SK-N-SH (cell line): ENCODE results near the gene PRR11. TPM values are rescaled to one million over a fixed set of nuclear protein-coding genes. Genes with fewer than 3 reads are reported as not detected.

ENCODE experiments used
- CTCF ChIA-PET: fragments of 300-600, 350-600 bp; formaldehyde crosslinking; extraction: SDS; loops from one replicate; lab custom pipeline; 2021; lab: Yijun Ruan, JAX
- POLR2A ChIA-PET: fragments of 350-600 bp; sonication (Branson Sonifier 250); formaldehyde crosslinking; extraction: SDS; loops from one replicate; lab custom pipeline; 2020; ENCODE audit warnings: antibody characterized with exemption, inconsistent platforms; lab: Yijun Ruan, JAX
- DNase-seq: peaks from one replicate; pipeline ENCODE4 v3.0.0; 2012
- H2AFZ ChIP-seq: fragments of 200-600 bp; sonication (generic); 2 replicates; pipeline ENCODE4 v1.8.1; 2016; ENCODE audit warnings: antibody characterized with exemption, mild to moderate bottlenecking, low read depth
- H3F3A ChIP-seq: fragments of 200-600 bp; sonication (generic); replicated peaks from 2 replicates; pipeline ENCODE3; 2016; ENCODE audit warnings: antibody characterized with exemption, mild to moderate bottlenecking; ENCODE audit not compliant: insufficient read depth
- H3K27ac ChIP-seq, 2 experiments: fragments of 200-500 bp in 1 of 2; fragments of 200-600 bp in 1 of 2; sonication (Bioruptor generic) in 1 of 2; sonication (generic), shearing (Covaris generic) in 1 of 2; 2 replicates each; pipeline versions ENCODE4 v1.5.1 to v1.6.1; 2014 to 2016; ENCODE audit warnings: low read depth in 2 of 2, inconsistent platforms in 1 of 2, low read length in 1 of 2, mild to moderate bottlenecking in 1 of 2, mixed read lengths in 1 of 2
- H3K27me3 ChIP-seq: fragments of 200-600 bp; sonication (generic), shearing (Covaris generic); 2 replicates; pipeline ENCODE4 v1.6.1; 2016; ENCODE audit warnings: mixed run types; ENCODE audit not compliant: insufficient read depth
- H3K36me3 ChIP-seq, 2 experiments: fragments of 200-500 bp in 1 of 2; fragments of 200-600 bp in 1 of 2; sonication (Bioruptor generic) in 1 of 2; sonication (generic) in 1 of 2; replicated peaks in 1 of 2; 2 replicates each; pipeline versions ENCODE3 to v1.5.1; 2014 to 2016; ENCODE audit warnings: low read length in 1 of 2, mild to moderate bottlenecking in 1 of 2; ENCODE audit not compliant: insufficient read depth in 2 of 2, control insufficient read depth in 1 of 2
- H3K4me1 ChIP-seq, 2 experiments: fragments of 200-500 bp in 1 of 2; fragments of 200-600 bp in 1 of 2; sonication (Bioruptor generic) in 1 of 2; sonication (generic), shearing (Covaris generic) in 1 of 2; 2 replicates each; pipeline versions ENCODE4 v1.5.1 to v1.6.1; 2014 to 2016; ENCODE audit warnings: low read depth in 1 of 2, low read length in 1 of 2, mixed run types in 1 of 2; ENCODE audit not compliant: insufficient read depth in 2 of 2, control insufficient read depth in 1 of 2
- H3K4me2 ChIP-seq: fragments of 200-600 bp; sonication (generic), shearing (Covaris generic); 2 replicates; pipeline ENCODE4 v1.6.1; 2017; ENCODE audit warnings: mixed run types
- H3K4me3 ChIP-seq, 2 experiments: fragments of 200-500 bp in 1 of 2; fragments of 200-600 bp in 1 of 2; sonication (Bioruptor generic) in 1 of 2; sonication (generic), shearing (Covaris generic) in 1 of 2; 2 replicates each; pipeline versions ENCODE4 v1.5.1 to v1.8.1; 2014 to 2016; ENCODE audit warnings: low read depth in 2 of 2, inconsistent platforms in 1 of 2, low read length in 1 of 2, mild to moderate bottlenecking in 1 of 2, mixed read lengths in 1 of 2, moderate library complexity in 1 of 2
- H3K79me2 ChIP-seq: fragments of 200-600 bp; sonication (generic); 2 replicates; pipeline ENCODE4 v1.8.1; 2017; ENCODE audit warnings: mild to moderate bottlenecking; ENCODE audit not compliant: insufficient read depth
- H3K9ac ChIP-seq: fragments of 200-600 bp; sonication (generic); 2 replicates; pipeline ENCODE4 v1.6.1; 2017; ENCODE audit warnings: mixed run types
- H3K9me2 ChIP-seq: fragments of 200-600 bp; sonication (generic); 2 replicates; pipeline ENCODE4 v1.6.1; 2017; ENCODE audit warnings: mixed run types
- H3K9me3 ChIP-seq: fragments of 200-600 bp; sonication (generic); 2 replicates; pipeline ENCODE4 v1.6.1; 2017; ENCODE audit warnings: mixed run types, mild to moderate bottlenecking, moderate library complexity
- H4K20me1 ChIP-seq: fragments of 200-600 bp; sonication (generic); 2 replicates; pipeline ENCODE4 v1.6.1; 2017; ENCODE audit warnings: mild to moderate bottlenecking, mixed run types; ENCODE audit not compliant: insufficient read depth
- CHD2 ChIP-seq: fragments of 150-350 bp; IDR thresholded peaks from 2 replicates; pipeline ENCODE4 v1.6.1; 2018; ENCODE audit warnings: low read length; ENCODE audit not compliant: partially characterized antibody
- FOXM1 ChIP-seq: IDR thresholded peaks from 2 replicates; pipeline ENCODE4 v1.4.0; 2012; ENCODE audit warnings: low read depth, mild to moderate bottlenecking
- GABPA ChIP-seq: IDR thresholded peaks from 2 replicates; pipeline ENCODE4 v1.4.0; 2012; ENCODE audit warnings: low read depth, mild to moderate bottlenecking
- JUND ChIP-seq: IDR thresholded peaks from 2 replicates; pipeline ENCODE4 v1.4.0; 2012
- MXI1 ChIP-seq: IDR thresholded peaks from 2 replicates; pipeline ENCODE4 v1.6.1; 2012; ENCODE audit warnings: mild to moderate bottlenecking, low read depth, low read length, improper control_type of control experiment
- NFIC ChIP-seq: IDR thresholded peaks from 2 replicates; pipeline ENCODE4 v1.4.0; 2012; ENCODE audit warnings: borderline replicate concordance
- POLR2AphosphoS5 ChIP-seq: IDR thresholded peaks from 2 replicates; pipeline ENCODE4 v1.6.1; 2012; ENCODE audit warnings: low read depth, low read length
- RFX5 ChIP-seq: IDR thresholded peaks from 2 replicates; pipeline ENCODE4 v1.6.1; 2012; ENCODE audit warnings: mild to moderate bottlenecking, improper control_type of control experiment, low read length
- RXRA ChIP-seq: IDR thresholded peaks from 2 replicates; pipeline ENCODE4 v1.4.0; 2012; ENCODE audit warnings: low read depth, mild to moderate bottlenecking, borderline replicate concordance
- SIN3A ChIP-seq: IDR thresholded peaks from 2 replicates; pipeline ENCODE4 v1.6.1; 2012; ENCODE audit warnings: low read depth, mild to moderate bottlenecking, low read length, moderate library complexity, borderline replicate concordance
- SMC3 ChIP-seq: IDR thresholded peaks from 2 replicates; pipeline ENCODE4 v1.6.1; 2012; ENCODE audit warnings: low read depth, low read length, improper control_type of control experiment
- TAF1 ChIP-seq: IDR thresholded peaks from 2 replicates; pipeline ENCODE4 v1.6.1; 2012; ENCODE audit warnings: low read depth, mild to moderate bottlenecking, low read length, moderate library complexity, borderline replicate concordance
- TCF12 ChIP-seq: IDR thresholded peaks from 2 replicates; pipeline ENCODE4 v1.4.0; 2012
- TEAD4 ChIP-seq: IDR thresholded peaks from 2 replicates; pipeline ENCODE4 v1.4.0; 2012; ENCODE audit warnings: mild to moderate bottlenecking, borderline replicate concordance; ENCODE audit not compliant: insufficient read depth
- YY1 ChIP-seq: IDR thresholded peaks from 2 replicates; pipeline ENCODE4 v1.4.0; 2012; ENCODE audit warnings: low read depth, mild to moderate bottlenecking
- WGBS: methylation state at CpG from one replicate; pipeline ENCODE4 v1.1.6; 2017; ENCODE audit warnings: low lambda C conversion rate; 5-methylcytosine and 5-hydroxymethylcytosine counted together
- polyA plus RNA-seq, 3 experiments: library from polyadenylated mRNA; depleted of rRNA; stranded (reverse); fragments of >200 nt; gene quantifications; 2 replicates each; pipeline ENCODE4 v1.2.3, GENCODE V29; 2012
- TF ChIP-seq, protein P1 (sequence below): fragments of 150-350 bp; IDR thresholded peaks from 2 replicates; pipeline ENCODE4 v1.6.1; 2016; ENCODE audit warnings: mild to moderate bottlenecking, low read depth, low read length
- TF ChIP-seq, protein P2 (sequence below): IDR thresholded peaks from 2 replicates; pipeline ENCODE4 v1.6.1; 2012; ENCODE audit warnings: mild to moderate bottlenecking, low read depth, low read length, moderate library complexity

Gene PRR11
- polyA plus RNA-seq, 1 of the 3 experiments (the other 2 are of a cell fraction), result 25.8 TPM

DNA sequence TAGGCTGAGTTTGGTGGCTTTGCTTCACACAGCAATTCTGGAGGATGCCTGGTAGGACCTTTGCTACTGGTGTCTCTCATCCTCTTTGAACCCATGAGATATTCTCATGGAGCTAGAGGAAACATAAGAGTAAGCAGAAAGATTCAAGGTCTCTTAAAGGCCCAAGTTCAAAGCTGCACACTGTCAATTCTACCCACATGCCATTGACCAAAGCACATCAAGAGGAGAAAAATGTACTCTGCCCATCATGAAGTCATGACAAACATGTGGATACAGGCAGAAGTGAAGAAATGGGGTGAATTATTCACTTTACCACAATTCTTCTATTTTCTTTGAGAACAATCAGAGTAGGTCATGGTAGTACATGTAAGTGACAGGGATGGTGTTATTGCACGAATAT is 13.7 kb upstream of the PRR11 start:
- H3K9me3 ChIP-seq, result no peaks in the 10 kb centered on the region
- peaks cover 0 to 16% of the 10 kb centered on the region in 2 experiments for H3K36me3 ChIP-seq
- no peaks in the 10 kb centered on the region for H3K27me3 ChIP-seq
- H2AFZ ChIP-seq, result no peak overlapping the region
- peaks cover 100% of the 10 kb centered on the region for H3K79me2 ChIP-seq
- POLR2A ChIA-PET, result no interaction called here
- H3K27ac ChIP-seq, result no peak overlapping the region
- WGBS, result 100% methylated on average over 1 of the region's 1 CpG
- TF ChIP-seq FOXM1, result no peak
- no peak for TF ChIP-seq NFIC
- no peak for TF ChIP-seq RFX5
- TF ChIP-seq, all 33 proteins: peak for 0
- no peaks in the 10 kb centered on the region; the same call in 1 of the 2 replicates for H3K9me2 ChIP-seq
- CTCF ChIA-PET, result interaction anchor here (2.7 kb wide), 1 partner anchor 10 kb away, joined by 9 read pairs; no protein-coding TSS in a partner anchor
- no peaks in the 10 kb centered on the region; a peak in 1 of 4 replicates for H3K4me1 ChIP-seq
- DNase-seq, result no peak
- H3K9ac ChIP-seq, result no peak overlapping the region
- H3F3A ChIP-seq, result no peaks in the 10 kb centered on the region
- H3K4me2 ChIP-seq, result no peak overlapping the region
- H4K20me1 ChIP-seq, result no peaks in the 10 kb centered on the region
- H3K4me3 ChIP-seq, result no peak overlapping the region

DNA sequence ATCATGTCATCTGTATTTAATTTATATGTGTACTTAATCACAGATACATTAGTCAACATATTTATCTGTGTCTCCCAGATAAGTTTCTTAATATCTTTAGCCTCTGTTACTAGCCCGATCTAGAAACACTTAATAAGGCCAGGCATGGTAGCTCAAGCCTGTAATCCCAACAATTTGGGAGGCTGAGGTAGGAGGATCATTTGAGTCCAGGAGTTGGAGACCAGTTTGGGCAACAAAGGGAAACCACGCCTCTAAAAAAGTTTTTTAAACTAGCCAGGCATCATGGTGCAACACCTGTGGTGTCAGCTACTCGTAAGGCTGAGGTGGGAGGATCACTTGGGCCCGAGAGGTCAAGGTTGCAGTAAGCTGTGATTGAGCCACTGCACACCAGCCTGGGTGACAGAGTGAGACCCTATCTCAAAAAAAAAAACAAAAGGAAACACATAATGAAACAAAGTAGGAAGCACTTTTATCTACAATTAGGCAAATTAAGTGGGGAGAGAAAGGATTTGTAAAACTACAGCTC is 9.9 kb upstream of the PRR11 start:
- Histone ChIP-seq H3F3A (peaks cover 19% of the 10 kb centered on the region), H4K20me1 (no peaks in the 10 kb centered on the region), H3K4me2 (no peak overlapping the region), H3K36me3 (peaks cover 0 to 16% of the 10 kb centered on the region in 2 experiments), H3K9me3 (no peaks in the 10 kb centered on the region), H3K27me3 (no peaks in the 10 kb centered on the region), H2AFZ (no peak overlapping the region), H3K9ac (no peak overlapping the region), H3K4me1 (peaks cover 0 to 8% of the 10 kb centered on the region in 2 experiments; a peak in 1 of 4 replicates), H3K9me2 (no peaks in the 10 kb centered on the region), H3K27ac (no peak overlapping the region), H3K79me2 (peaks cover 100% of the 10 kb centered on the region), H3K4me3 (no peak overlapping the region)
- TF ChIP-seq FOXM1, result no peak
- TF ChIP-seq MXI1, result no peak
- no peak for TF ChIP-seq NFIC
- TF ChIP-seq RXRA, result no peak
- no peak for TF ChIP-seq SMC3
- no peak for TF ChIP-seq TEAD4
- no peak for TF ChIP-seq JUND
- TF ChIP-seq GABPA, result no peak
- TF ChIP-seq TCF12, result no peak
- no peak for TF ChIP-seq POLR2AphosphoS5
- TF ChIP-seq YY1, result no peak
- TF ChIP-seq, protein P1, sequence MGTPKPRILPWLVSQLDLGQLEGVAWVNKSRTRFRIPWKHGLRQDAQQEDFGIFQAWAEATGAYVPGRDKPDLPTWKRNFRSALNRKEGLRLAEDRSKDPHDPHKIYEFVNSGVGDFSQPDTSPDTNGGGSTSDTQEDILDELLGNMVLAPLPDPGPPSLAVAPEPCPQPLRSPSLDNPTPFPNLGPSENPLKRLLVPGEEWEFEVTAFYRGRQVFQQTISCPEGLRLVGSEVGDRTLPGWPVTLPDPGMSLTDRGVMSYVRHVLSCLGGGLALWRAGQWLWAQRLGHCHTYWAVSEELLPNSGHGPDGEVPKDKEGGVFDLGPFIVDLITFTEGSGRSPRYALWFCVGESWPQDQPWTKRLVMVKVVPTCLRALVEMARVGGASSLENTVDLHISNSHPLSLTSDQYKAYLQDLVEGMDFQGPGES, result no peak
- TF ChIP-seq, protein P2, sequence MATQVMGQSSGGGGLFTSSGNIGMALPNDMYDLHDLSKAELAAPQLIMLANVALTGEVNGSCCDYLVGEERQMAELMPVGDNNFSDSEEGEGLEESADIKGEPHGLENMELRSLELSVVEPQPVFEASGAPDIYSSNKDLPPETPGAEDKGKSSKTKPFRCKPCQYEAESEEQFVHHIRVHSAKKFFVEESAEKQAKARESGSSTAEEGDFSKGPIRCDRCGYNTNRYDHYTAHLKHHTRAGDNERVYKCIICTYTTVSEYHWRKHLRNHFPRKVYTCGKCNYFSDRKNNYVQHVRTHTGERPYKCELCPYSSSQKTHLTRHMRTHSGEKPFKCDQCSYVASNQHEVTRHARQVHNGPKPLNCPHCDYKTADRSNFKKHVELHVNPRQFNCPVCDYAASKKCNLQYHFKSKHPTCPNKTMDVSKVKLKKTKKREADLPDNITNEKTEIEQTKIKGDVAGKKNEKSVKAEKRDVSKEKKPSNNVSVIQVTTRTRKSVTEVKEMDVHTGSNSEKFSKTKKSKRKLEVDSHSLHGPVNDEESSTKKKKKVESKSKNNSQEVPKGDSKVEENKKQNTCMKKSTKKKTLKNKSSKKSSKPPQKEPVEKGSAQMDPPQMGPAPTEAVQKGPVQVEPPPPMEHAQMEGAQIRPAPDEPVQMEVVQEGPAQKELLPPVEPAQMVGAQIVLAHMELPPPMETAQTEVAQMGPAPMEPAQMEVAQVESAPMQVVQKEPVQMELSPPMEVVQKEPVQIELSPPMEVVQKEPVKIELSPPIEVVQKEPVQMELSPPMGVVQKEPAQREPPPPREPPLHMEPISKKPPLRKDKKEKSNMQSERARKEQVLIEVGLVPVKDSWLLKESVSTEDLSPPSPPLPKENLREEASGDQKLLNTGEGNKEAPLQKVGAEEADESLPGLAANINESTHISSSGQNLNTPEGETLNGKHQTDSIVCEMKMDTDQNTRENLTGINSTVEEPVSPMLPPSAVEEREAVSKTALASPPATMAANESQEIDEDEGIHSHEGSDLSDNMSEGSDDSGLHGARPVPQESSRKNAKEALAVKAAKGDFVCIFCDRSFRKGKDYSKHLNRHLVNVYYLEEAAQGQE, result no peak
- no peak for TF ChIP-seq RFX5
- no peak for TF ChIP-seq SIN3A
- TF ChIP-seq CHD2, result no peak
- no peak for TF ChIP-seq TAF1
- 95% methylated on average over 4 of the region's 4 CpGs for whole genome bisulfite sequencing
- no peak for DNase-seq
- ChIA-PET POLR2A (no interaction called here), CTCF (interaction anchor here (1.3 to 1.5 kb wide), 4 partner anchors 9 to 22 kb away, joined by 3 to 5 read pairs (median 4); partner anchors contain the start of gene SKA2)
